Germinal center (tissue), 1 donor: Measurements from ENCODE around the gene ACTR8.

ENCODE experiments used
- DNase-seq: peaks from one replicate; pipeline ENCODE4 v3.0.0; 2012; ENCODE audit warnings: mixed read lengths, low spot score

Gene ACTR8

GRCh38 chr3:53835257-53835656 is 46.7 kb downstream of the ACTR8 start:
- no peak for DNase-seq

- DNase-seq = no peak
Measured at GRCh38 chr3:53834429-53835095, 47.4 kb downstream of the ACTR8 start.

GRCh38 chr3:53833700-53834099 is 48.3 kb downstream of the ACTR8 start:
- DNase-seq = no peak

- DNase-seq = no peak
Measured at GRCh38 chr3:53833053-53833645, 48.8 kb downstream of the ACTR8 start.

- DNase-seq = no peak
Measured at GRCh38 chr3:53830944-53831343, 51.0 kb downstream of the ACTR8 start.

- DNase-seq = no peak
Measured at GRCh38 chr3:53829605-53830004, 52.3 kb downstream of the ACTR8 start.

- DNase-seq = no peak
Measured at GRCh38 chr3:53828581-53828980, 53.4 kb downstream of the ACTR8 start.

- DNase-seq = no peak
Measured at GRCh38 chr3:53826048-53826447, 55.9 kb downstream of the ACTR8 start.

- DNase-seq = no peak
Measured at GRCh38 chr3:53824795-53825194, 57.2 kb downstream of the ACTR8 start.

GRCh38 chr3:53823956-53824657 is 57.8 kb downstream of the ACTR8 start:
- DNase-seq = no peak

- no peak for DNase-seq
Measured at GRCh38 chr3:53823026-53823955, 58.7 kb downstream of the ACTR8 start.

- no peak for DNase-seq
Measured at GRCh38 chr3:53822331-53822741, 59.6 kb downstream of the ACTR8 start.

GRCh38 chr3:53821631-53822121 is 60.3 kb downstream of the ACTR8 start:
- no peak for DNase-seq

GRCh38 chr3:53820756-53821580 is 61.0 kb downstream of the ACTR8 start:
- DNase-seq = no peak

GRCh38 chr3:53820084-53820483 is 61.9 kb downstream of the ACTR8 start:
- DNase-seq = no peak

GRCh38 chr3:53819163-53819868 is 62.6 kb downstream of the ACTR8 start:
- no peak for DNase-seq

GRCh38 chr3:53818221-53819162 is 63.5 kb downstream of the ACTR8 start:
- no peak for DNase-seq

- no peak for DNase-seq
Measured at GRCh38 chr3:53817809-53818208, 64.1 kb downstream of the ACTR8 start.

- no peak for DNase-seq
Measured at GRCh38 chr3:53817211-53817610, 64.7 kb downstream of the ACTR8 start.
